ENCODE data around the gene F2RL3. TPM values are rescaled to one million over a fixed set of nuclear protein-coding genes. Genes with fewer than 3 reads are reported as not detected.

Gene F2RL3
- total and polyA plus RNA-seq, 5 donors, result 0.91 to 3.6 (median 1.2) TPM

- ATAC-seq (no peak), DNase-seq (no peak)
- H3K27me3 ChIP-seq (ENCODE audit: control insufficient read depth, insufficient read depth), result no peaks in the 10 kb centered on the region
- no peak overlapping the region for H3K27ac ChIP-seq (ENCODE audit: low read length)
- intact Hi-C loops (cut with DNase I), result no loop called here
- H3K4me3 ChIP-seq (ENCODE audit: low read length), result no peak overlapping the region
- no peaks in the 10 kb centered on the region for H3K4me1 ChIP-seq (ENCODE audit: control insufficient read depth, insufficient read depth, low read length)
- no peaks in the 10 kb centered on the region for H3K9me3 ChIP-seq (ENCODE audit: control insufficient read depth, low read length)
- WGBS, result 88% methylated on average over 9 of the region's 9 CpGs
Measured at GRCh38 chr19:16940626-16941025, 51.8 kb downstream of the F2RL3 start.

Other genes starting within 250 kb of the F2RL3 start
- gene SMIM7, start 228.9 kb upstream of the F2RL3 start, total RNA-seq, result 10 to 100 TPM; 42.7 to 54.3 (median 45.9) TPM
- 62.6 TPM for gene SMIM7, start 228.9 kb upstream of the F2RL3 start, polyA plus RNA-seq
- gene TMEM38A, start 227.9 kb upstream of the F2RL3 start, total RNA-seq, result 10 to 100 TPM in 3 of 4 donors, 1 to 10 TPM in 1; 6.8 to 17.0 (median 14.0) TPM
- 13.5 TPM for gene TMEM38A, start 227.9 kb upstream of the F2RL3 start, polyA plus RNA-seq
- gene NWD1, start 169.2 kb upstream of the F2RL3 start, total RNA-seq, result under 1 TPM in 2 of 4 donors, not detected in 2; 0.03 to 0.08 TPM
- 0.02 TPM for gene NWD1, start 169.2 kb upstream of the F2RL3 start, polyA plus RNA-seq
- 10 to 100 TPM; 27.8 to 35.4 (median 30.0) TPM for gene SIN3B, start 59.6 kb upstream of the F2RL3 start, total RNA-seq
- gene SIN3B, start 59.6 kb upstream of the F2RL3 start, polyA plus RNA-seq, result 22.6 TPM
- gene CPAMD8, start 137.8 kb downstream of the F2RL3 start, total RNA-seq, result 10 to 100 TPM in 1 of 4 donors, 1 to 10 TPM in 3; 2.4 to 11.8 (median 8.0) TPM
- gene CPAMD8, start 137.8 kb downstream of the F2RL3 start, polyA plus RNA-seq, result 19.7 TPM
- gene HAUS8, start 186.5 kb downstream of the F2RL3 start, total RNA-seq, result 1 to 10 TPM; 3.3 to 6.1 (median 5.6) TPM
- 4.7 TPM for gene HAUS8, start 186.5 kb downstream of the F2RL3 start, polyA plus RNA-seq
- gene MYO9B, start 186.8 kb downstream of the F2RL3 start, total RNA-seq, result 10 to 100 TPM; 31.5 to 42.1 (median 36.6) TPM
- gene MYO9B, start 186.8 kb downstream of the F2RL3 start, polyA plus RNA-seq, result 30.0 TPM

Data from right cardiac atrium (tissue), 5 donors.